ENCODE results near the gene PPIB. TPM values are rescaled to one million over a fixed set of nuclear protein-coding genes. Genes with fewer than 3 reads are reported as not detected.

The PPIB gene
- total and polyA plus RNA-seq, 2 experiments from 2014 or later: 398 to 870 TPM

DNA sequence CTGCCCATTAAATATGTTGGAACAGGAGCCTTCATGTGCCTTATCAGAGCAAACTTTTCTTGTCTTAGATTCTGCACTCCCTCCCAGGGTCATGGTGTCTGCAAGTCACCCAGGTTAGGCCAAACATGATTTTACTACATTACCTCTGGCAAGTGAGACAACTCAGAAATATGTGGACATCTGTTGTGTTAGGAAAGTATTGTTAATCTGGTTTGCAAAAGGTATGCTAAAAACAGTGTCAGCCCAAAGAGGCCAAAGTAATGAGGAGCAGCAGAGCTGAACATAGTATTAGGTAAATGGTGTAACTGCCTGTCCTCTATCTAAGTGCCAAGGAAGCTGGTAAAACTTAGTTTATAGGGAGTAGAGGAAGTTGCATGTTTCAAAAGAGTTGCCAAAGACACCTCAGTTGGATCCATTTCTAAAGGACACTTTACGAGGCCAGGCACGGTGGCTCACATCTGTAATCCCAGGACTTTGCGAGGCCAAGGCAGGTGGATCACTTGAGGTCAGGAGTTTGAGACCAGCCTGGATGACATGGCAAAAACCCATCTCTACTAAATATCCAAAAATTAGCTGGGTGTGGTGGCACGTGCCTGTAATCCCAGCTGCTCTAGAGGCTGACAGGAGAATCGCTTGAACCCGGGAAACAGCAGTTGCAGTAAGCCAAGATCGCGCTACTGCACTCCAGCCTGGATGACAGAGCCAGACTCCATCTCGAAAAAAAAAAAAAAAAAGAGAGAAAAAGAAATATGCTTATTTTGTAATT lies 22.5 kb upstream of the PPIB start:
- no peaks in the 10 kb centered on the region for H3K27me3 ChIP-seq (ENCODE audit: insufficient read depth)
- H3K36me3 ChIP-seq (ENCODE audit: insufficient read depth): no peaks in the 10 kb centered on the region
- no peak overlapping the region for H3K4me2 ChIP-seq
- no peaks in the 10 kb centered on the region for H3K9me2 ChIP-seq (ENCODE audit: insufficient read depth)
- no peak overlapping the region for H2AFZ ChIP-seq
- no peaks in the 10 kb centered on the region for H3K27me3 Mint-ChIP-seq (ENCODE audit: insufficient read depth, low read depth, poor library complexity)
- 0 out of 2 replicates have a peak, but pooled peaks cover 7% of the 10 kb centered on the region for H3F3A ChIP-seq (replicated peaks; ENCODE audit: low read depth)
- no peaks in the 10 kb centered on the region for H3K9me3 Mint-ChIP-seq
- H3K27ac ChIP-seq (ENCODE audit: low read depth): no peak overlapping the region
- H3K36me3 Mint-ChIP-seq (ENCODE audit: low read depth): peaks cover 7% of the 10 kb centered on the region; the same call in 2 of the 3 replicates
- no peak overlapping the region for H3K4me3 ChIP-seq
- no peak overlapping the region for H3K4me3 Mint-ChIP-seq
- no peaks in the 10 kb centered on the region for H3K4me1 ChIP-seq (ENCODE audit: insufficient read depth)
- TF ChIP-seq EZH2 (IDR thresholded peaks at IDR 0.05; ENCODE audit: low read depth, unreplicated experiment): no peak
- TF ChIP-seq STAT1 (IDR thresholded peaks at IDR 0.05; ENCODE audit: unreplicated experiment): no peak
- TF ChIP-seq POLR2AphosphoS5 (IDR thresholded peaks at IDR 0.05; ENCODE audit: low read depth): no peak
- TF ChIP-seq, protein P1, sequence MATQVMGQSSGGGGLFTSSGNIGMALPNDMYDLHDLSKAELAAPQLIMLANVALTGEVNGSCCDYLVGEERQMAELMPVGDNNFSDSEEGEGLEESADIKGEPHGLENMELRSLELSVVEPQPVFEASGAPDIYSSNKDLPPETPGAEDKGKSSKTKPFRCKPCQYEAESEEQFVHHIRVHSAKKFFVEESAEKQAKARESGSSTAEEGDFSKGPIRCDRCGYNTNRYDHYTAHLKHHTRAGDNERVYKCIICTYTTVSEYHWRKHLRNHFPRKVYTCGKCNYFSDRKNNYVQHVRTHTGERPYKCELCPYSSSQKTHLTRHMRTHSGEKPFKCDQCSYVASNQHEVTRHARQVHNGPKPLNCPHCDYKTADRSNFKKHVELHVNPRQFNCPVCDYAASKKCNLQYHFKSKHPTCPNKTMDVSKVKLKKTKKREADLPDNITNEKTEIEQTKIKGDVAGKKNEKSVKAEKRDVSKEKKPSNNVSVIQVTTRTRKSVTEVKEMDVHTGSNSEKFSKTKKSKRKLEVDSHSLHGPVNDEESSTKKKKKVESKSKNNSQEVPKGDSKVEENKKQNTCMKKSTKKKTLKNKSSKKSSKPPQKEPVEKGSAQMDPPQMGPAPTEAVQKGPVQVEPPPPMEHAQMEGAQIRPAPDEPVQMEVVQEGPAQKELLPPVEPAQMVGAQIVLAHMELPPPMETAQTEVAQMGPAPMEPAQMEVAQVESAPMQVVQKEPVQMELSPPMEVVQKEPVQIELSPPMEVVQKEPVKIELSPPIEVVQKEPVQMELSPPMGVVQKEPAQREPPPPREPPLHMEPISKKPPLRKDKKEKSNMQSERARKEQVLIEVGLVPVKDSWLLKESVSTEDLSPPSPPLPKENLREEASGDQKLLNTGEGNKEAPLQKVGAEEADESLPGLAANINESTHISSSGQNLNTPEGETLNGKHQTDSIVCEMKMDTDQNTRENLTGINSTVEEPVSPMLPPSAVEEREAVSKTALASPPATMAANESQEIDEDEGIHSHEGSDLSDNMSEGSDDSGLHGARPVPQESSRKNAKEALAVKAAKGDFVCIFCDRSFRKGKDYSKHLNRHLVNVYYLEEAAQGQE (IDR thresholded peaks at IDR 0.05; ENCODE audit: unreplicated experiment): no peak
- no peak for TF ChIP-seq JUNB (IDR thresholded peaks at IDR 0.05; ENCODE audit: unreplicated experiment)
- TF ChIP-seq NANOG (IDR thresholded peaks at IDR 0.05; ENCODE audit: borderline replicate concordance): no peak
- TF ChIP-seq ETS1 (IDR thresholded peaks at IDR 0.05): no peak
- TF ChIP-seq CREB1 (CRISPR knock-in tag; IDR thresholded peaks at IDR 0.05; ENCODE audit: low read depth): no peak
- no peak for TF ChIP-seq EZH2phosphoT487 (IDR thresholded peaks at IDR 0.05; ENCODE audit: unreplicated experiment)
- TF ChIP-seq ZNF114 (CRISPR knock-in tag; IDR thresholded peaks at IDR 0.05): no peak
- no peak for TF ChIP-seq ZNF331 (CRISPR knock-in tag; IDR thresholded peaks at IDR 0.05; ENCODE audit: low read depth)
- TF ChIP-seq, protein P2, sequence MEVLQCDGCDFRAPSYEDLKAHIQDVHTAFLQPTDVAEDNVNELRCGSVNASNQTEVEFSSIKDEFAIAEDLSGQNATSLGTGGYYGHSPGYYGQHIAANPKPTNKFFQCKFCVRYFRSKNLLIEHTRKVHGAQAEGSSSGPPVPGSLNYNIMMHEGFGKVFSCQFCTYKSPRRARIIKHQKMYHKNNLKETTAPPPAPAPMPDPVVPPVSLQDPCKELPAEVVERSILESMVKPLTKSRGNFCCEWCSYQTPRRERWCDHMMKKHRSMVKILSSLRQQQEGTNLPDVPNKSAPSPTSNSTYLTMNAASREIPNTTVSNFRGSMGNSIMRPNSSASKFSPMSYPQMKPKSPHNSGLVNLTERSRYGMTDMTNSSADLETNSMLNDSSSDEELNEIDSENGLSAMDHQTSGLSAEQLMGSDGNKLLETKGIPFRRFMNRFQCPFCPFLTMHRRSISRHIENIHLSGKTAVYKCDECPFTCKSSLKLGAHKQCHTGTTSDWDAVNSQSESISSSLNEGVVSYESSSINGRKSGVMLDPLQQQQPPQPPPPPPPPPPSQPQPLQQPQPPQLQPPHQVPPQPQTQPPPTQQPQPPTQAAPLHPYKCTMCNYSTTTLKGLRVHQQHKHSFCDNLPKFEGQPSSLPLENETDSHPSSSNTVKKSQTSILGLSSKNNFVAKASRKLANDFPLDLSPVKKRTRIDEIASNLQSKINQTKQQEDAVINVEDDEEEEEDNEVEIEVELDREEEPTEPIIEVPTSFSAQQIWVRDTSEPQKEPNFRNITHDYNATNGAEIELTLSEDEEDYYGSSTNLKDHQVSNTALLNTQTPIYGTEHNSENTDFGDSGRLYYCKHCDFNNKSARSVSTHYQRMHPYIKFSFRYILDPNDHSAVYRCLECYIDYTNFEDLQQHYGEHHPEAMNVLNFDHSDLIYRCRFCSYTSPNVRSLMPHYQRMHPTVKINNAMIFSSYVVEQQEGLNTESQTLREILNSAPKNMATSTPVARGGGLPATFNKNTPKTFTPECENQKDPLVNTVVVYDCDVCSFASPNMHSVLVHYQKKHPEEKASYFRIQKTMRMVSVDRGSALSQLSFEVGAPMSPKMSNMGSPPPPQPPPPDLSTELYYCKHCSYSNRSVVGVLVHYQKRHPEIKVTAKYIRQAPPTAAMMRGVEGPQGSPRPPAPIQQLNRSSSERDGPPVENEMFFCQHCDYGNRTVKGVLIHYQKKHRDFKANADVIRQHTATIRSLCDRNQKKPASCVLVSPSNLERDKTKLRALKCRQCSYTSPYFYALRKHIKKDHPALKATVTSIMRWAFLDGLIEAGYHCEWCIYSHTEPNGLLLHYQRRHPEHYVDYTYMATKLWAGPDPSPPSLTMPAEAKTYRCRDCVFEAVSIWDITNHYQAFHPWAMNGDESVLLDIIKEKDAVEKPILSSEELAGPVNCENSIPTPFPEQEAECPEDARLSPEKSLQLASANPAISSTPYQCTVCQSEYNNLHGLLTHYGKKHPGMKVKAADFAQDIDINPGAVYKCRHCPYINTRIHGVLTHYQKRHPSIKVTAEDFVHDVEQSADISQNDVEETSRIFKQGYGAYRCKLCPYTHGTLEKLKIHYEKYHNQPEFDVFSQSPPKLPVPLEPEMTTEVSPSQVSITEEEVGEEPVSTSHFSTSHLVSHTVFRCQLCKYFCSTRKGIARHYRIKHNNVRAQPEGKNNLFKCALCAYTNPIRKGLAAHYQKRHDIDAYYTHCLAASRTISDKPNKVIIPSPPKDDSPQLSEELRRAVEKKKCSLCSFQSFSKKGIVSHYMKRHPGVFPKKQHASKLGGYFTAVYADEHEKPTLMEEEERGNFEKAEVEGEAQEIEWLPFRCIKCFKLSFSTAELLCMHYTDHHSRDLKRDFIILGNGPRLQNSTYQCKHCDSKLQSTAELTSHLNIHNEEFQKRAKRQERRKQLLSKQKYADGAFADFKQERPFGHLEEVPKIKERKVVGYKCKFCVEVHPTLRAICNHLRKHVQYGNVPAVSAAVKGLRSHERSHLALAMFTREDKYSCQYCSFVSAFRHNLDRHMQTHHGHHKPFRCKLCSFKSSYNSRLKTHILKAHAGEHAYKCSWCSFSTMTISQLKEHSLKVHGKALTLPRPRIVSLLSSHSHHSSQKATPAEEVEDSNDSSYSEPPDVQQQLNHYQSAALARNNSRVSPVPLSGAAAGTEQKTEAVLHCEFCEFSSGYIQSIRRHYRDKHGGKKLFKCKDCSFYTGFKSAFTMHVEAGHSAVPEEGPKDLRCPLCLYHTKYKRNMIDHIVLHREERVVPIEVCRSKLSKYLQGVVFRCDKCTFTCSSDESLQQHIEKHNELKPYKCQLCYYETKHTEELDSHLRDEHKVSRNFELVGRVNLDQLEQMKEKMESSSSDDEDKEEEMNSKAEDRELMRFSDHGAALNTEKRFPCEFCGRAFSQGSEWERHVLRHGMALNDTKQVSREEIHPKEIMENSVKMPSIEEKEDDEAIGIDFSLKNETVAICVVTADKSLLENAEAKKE (CRISPR knock-in tag; IDR thresholded peaks at IDR 0.05): no peak
- TF ChIP-seq, protein P3, sequence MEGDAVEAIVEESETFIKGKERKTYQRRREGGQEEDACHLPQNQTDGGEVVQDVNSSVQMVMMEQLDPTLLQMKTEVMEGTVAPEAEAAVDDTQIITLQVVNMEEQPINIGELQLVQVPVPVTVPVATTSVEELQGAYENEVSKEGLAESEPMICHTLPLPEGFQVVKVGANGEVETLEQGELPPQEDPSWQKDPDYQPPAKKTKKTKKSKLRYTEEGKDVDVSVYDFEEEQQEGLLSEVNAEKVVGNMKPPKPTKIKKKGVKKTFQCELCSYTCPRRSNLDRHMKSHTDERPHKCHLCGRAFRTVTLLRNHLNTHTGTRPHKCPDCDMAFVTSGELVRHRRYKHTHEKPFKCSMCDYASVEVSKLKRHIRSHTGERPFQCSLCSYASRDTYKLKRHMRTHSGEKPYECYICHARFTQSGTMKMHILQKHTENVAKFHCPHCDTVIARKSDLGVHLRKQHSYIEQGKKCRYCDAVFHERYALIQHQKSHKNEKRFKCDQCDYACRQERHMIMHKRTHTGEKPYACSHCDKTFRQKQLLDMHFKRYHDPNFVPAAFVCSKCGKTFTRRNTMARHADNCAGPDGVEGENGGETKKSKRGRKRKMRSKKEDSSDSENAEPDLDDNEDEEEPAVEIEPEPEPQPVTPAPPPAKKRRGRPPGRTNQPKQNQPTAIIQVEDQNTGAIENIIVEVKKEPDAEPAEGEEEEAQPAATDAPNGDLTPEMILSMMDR (conservative IDR thresholded peaks at IDR 0.05; ENCODE audit: low read depth in 2 of 2): no peak
- no peaks in the 10 kb centered on the region for H3K4me1 Mint-ChIP-seq
- no peaks in the 10 kb centered on the region for H3K79me2 ChIP-seq (replicated peaks; ENCODE audit: insufficient read depth)
- ATAC-seq (no peak), DNase-seq (ENCODE audit: low spot score) (no peak)
- H4K20me1 ChIP-seq (replicated peaks; ENCODE audit: insufficient read depth): no peaks in the 10 kb centered on the region
- no peak overlapping the region for H3K27ac Mint-ChIP-seq
